ENCODE results near the gene CEP162. TPM values are rescaled to one million over a fixed set of nuclear protein-coding genes. Genes with fewer than 3 reads are reported as not detected.
A peak's percentile ranks its signal among the peaks of the same experiment; 100 is the strongest.

Gene CEP162, protein sequence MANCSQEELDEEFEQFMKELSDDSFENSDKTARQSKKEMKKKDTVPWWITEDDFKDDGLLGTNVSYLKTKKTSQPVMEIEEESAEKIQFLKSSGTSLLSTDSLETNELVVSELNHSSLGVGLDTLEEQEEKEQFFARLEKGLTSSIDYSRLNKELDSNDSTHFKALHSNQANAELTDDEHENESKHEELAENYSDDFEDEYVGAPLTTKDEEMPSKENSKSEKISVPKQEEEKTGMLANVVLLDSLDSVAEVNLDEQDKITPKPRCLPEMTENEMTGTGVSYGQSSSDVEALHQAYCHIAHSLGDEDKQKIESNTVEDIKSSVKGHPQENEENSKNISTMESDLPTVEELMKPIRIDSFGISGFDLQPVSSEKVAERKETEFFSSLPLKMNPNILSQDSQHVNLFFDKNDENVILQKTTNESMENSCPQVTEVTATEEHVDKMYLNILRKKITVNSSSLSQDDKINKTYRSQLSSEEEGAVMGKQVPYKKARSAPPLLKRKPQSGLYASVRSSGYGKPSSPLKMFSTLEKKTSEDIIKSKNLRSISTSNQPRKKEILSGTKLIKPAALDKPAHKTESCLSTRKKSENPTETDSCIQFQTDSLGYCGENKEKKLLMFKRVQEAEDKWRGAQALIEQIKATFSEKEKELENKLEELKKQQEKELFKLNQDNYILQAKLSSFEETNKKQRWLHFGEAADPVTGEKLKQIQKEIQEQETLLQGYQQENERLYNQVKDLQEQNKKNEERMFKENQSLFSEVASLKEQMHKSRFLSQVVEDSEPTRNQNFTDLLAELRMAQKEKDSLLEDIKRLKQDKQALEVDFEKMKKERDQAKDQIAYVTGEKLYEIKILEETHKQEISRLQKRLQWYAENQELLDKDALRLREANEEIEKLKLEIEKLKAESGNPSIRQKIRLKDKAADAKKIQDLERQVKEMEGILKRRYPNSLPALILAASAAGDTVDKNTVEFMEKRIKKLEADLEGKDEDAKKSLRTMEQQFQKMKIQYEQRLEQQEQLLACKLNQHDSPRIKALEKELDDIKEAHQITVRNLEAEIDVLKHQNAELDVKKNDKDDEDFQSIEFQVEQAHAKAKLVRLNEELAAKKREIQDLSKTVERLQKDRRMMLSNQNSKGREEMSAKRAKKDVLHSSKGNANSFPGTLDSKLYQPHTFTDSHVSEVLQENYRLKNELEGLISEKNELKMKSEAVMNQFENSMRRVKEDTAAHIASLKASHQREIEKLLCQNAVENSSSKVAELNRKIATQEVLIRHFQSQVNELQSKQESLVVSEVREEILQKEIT (N-terminal part only)
- total RNA-seq, result 1 to 10 TPM; 6.3 to 9.7 TPM

DNA sequence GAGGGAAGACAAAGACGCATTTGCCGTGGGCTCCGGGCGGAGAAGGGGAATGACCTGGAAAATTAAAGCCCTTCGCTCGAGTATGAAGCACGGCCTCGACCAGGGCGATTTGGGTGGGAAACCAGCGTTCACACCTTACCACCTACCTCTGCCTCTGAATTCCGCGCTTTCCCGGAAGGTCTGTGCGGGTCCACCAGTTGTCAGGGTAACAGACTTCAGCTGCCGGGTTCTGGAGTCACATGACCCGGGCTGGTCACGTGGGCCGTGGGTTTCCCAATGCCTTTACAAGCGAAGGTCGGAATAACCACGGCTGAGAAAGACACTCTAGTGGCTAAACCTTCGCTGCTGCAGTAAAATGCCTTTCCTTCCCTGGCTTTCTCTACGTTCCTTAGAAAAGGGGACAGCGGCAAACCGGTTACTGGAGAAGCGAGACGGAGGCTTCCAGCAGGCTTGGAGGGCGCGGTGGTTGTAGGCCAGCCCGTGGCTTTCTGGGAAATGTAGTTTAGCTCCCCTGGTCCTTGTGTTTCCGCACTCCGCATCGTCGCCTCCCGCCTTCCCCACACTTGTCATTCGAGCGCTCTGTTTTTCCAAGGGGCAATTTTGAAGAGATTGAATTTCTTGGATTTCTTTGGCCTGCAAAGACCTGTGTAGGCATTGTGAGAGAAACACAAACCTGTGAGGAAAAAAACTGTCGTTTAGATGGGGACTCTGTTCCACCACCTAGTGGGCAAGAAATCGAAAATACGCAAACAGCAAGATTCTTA lies at the start of gene CEP162:
Gene CEP162, minus strand, starts transcription at position 210 of the 764 bp plus-strand sequence. CDS start 1,250 bp downstream, outside the sequence.
- peak; percentile 96 for ATAC-seq (ENCODE audit: insufficient number of reproducible peaks, low FRiP score, low read depth)
- no peaks in the 10 kb centered on the region for H3K36me3 ChIP-seq

DNA sequence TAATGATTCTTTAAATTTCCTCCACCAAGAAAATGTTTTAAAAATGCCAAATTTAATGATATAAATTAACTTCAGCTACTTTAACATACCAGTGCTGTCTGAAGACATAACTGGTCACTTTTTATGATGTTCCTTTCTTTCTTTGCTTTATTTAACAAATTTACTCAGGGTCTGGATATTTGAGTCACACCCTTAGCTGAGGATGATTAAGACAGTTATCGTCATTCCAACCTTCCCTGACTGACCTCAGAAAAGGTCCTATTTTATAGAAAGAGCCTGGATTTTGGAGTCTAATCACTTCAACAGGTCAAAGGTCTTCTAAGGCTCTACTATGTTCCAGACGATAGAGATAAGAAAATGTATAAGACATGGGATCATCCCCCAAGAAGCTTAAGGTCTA lies 47.4 kb upstream of the CEP162 start:
- no peak for TF ChIP-seq CTCF (IDR thresholded peaks at IDR 0.05)
- no peaks in the 10 kb centered on the region for H3K9me3 ChIP-seq
- no peak for ATAC-seq (ENCODE audit: insufficient number of reproducible peaks, low FRiP score, low read depth)
- H3K27me3 ChIP-seq (replicated peaks; ENCODE audit: insufficient read depth), result no peaks in the 10 kb centered on the region
- H3K4me3 ChIP-seq, result no peak overlapping the region
- no peaks in the 10 kb centered on the region for H3K4me1 ChIP-seq (ENCODE audit: control insufficient read depth in 1 of 2, low read depth in 2 of 2)
- H3K27ac ChIP-seq, result no peak overlapping the region
- H3K36me3 ChIP-seq, result no peaks in the 10 kb centered on the region
- no peak for DNase-seq (ENCODE audit: low spot score)

More for the DNA sequence above, at the start of gene CEP162:
- peak within 1 kb of the TSS; percentile 88 for H3K4me3 ChIP-seq
- H3K27me3 ChIP-seq (replicated peaks; ENCODE audit: insufficient read depth), result no peaks in the 10 kb centered on the region
- H3K9me3 ChIP-seq, result no peaks in the 10 kb centered on the region
- peak; percentile 84 for DNase-seq (ENCODE audit: low spot score)
- peaks cover 6 to 12% of the 10 kb centered on the region in 2 donors for H3K4me1 ChIP-seq (ENCODE audit: control insufficient read depth in 1 of 2, low read depth in 2 of 2)
- H3K27ac ChIP-seq, result peak within 1 kb of the TSS; percentile 70 to 91
- peak; percentile 68 for TF ChIP-seq CTCF (IDR thresholded peaks at IDR 0.05)

GRCh38 chr6:84273048-84273809 lies 45.8 kb upstream of the CEP162 start:
- Histone ChIP-seq H3K4me3 (no peak overlapping the region), H3K36me3 (no peaks in the 10 kb centered on the region), H3K27me3 (replicated peaks; ENCODE audit: insufficient read depth) (no peaks in the 10 kb centered on the region), H3K4me1 (ENCODE audit: control insufficient read depth in 1 of 2, low read depth in 2 of 2) (peaks cover 0 to 2% of the 10 kb centered on the region in 2 donors), H3K9me3 (no peaks in the 10 kb centered on the region), H3K27ac (no peak overlapping the region)
- TF ChIP-seq CTCF (IDR thresholded peaks at IDR 0.05), result no peak
- no peak for ATAC-seq (ENCODE audit: insufficient number of reproducible peaks, low FRiP score, low read depth)
- DNase-seq (ENCODE audit: low spot score), result no peak

GRCh38 chr6:84272298-84272697 lies 44.9 kb upstream of the CEP162 start:
- DNase-seq (ENCODE audit: low spot score), result no peak
- Histone ChIP-seq H3K27me3 (replicated peaks; ENCODE audit: insufficient read depth) (no peaks in the 10 kb centered on the region), H3K4me3 (no peak overlapping the region), H3K27ac (no peak overlapping the region), H3K36me3 (no peaks in the 10 kb centered on the region), H3K4me1 (ENCODE audit: control insufficient read depth in 1 of 2, low read depth in 2 of 2) (peaks cover 0 to 2% of the 10 kb centered on the region in 2 donors), H3K9me3 (no peaks in the 10 kb centered on the region)
- TF ChIP-seq CTCF (IDR thresholded peaks at IDR 0.05), result no peak
- ATAC-seq (ENCODE audit: insufficient number of reproducible peaks, low FRiP score, low read depth), result no peak

Measured in thoracic aorta (tissue), 2 donors.